HepG2 (cell line): Measurements from ENCODE around the gene RPL36AL. TPM values are rescaled to one million over a fixed set of nuclear protein-coding genes. Genes with fewer than 3 reads are reported as not detected.

Experiments used
- FOXM1 ChIP-seq: sonication (generic); formaldehyde crosslinking; IDR thresholded peaks from 2 replicates; pipeline ENCODE4 v1.5.0; 2020; ENCODE audit warnings: missing genetic modification reagents
- GPN1 ChIP-seq: sonication (generic); formaldehyde crosslinking; IDR thresholded peaks from 2 replicates; pipeline ENCODE4 v1.5.1; 2020; ENCODE audit warnings: missing genetic modification reagents, borderline replicate concordance
- ISL2 ChIP-seq: sonication (generic); formaldehyde crosslinking; IDR thresholded peaks from 2 replicates; pipeline ENCODE4 v1.5.0; 2020; ENCODE audit warnings: missing genetic modification reagents
- LBX2 ChIP-seq: sonication (generic); formaldehyde crosslinking; IDR thresholded peaks from 2 replicates; pipeline ENCODE4 v1.5.0; 2020; ENCODE audit warnings: missing genetic modification reagents, mild to moderate bottlenecking, borderline replicate concordance
- THYN1 ChIP-seq: sonication (generic); formaldehyde crosslinking; IDR thresholded peaks from 2 replicates; pipeline ENCODE4 v1.8.1; 2023; ENCODE audit warnings: low read depth, mild to moderate bottlenecking, moderate library complexity, missing genetic modification reagents, borderline replicate concordance
- TRIM22 ChIP-seq: fragments of 450-650 bp; IDR thresholded peaks from 2 replicates; pipeline ENCODE4 v1.6.1; 2017
- ZBTB38 ChIP-seq: sonication (generic); formaldehyde crosslinking; IDR thresholded peaks from 2 replicates; pipeline ENCODE4 v1.5.1; 2020; ENCODE audit warnings: mild to moderate bottlenecking, missing genetic modification reagents
- ZNF17 ChIP-seq: sonication (generic); formaldehyde crosslinking; IDR thresholded peaks from 2 replicates; pipeline ENCODE4 v1.5.0; 2020; ENCODE audit warnings: mild to moderate bottlenecking, missing genetic modification reagents
- ZNF550 ChIP-seq: sonication (generic); formaldehyde crosslinking; IDR thresholded peaks from 2 replicates; pipeline ENCODE4 v1.4.0; 2020; ENCODE audit warnings: mild to moderate bottlenecking, missing genetic modification reagents, borderline replicate concordance
- ZNF644 ChIP-seq: IDR thresholded peaks from 2 replicates; pipeline ENCODE4 v1.6.1; 2016; ENCODE audit warnings: low read depth
- ZNF674 ChIP-seq: sonication (generic); formaldehyde crosslinking; IDR thresholded peaks from 2 replicates; pipeline ENCODE4 v1.5.0; 2020; ENCODE audit warnings: low read depth, mild to moderate bottlenecking, missing genetic modification reagents
- ZNF891 ChIP-seq: sonication (generic); formaldehyde crosslinking; IDR thresholded peaks from 2 replicates; pipeline ENCODE4 v1.5.0; 2020; ENCODE audit warnings: mild to moderate bottlenecking, missing genetic modification reagents
- polyA plus RNA-seq, 8 experiments: library from polyadenylated mRNA; depleted of rRNA in 3 of 8; stranded (reverse) in 7 of 8; unstranded in 1 of 8; fragments of >200 nt; fragmentation: Illumina TruSeq in 4 of 8; extraction: Trizol in 4 of 8; gene quantifications; 2 replicates each; pipeline versions ENCODE4 v1.2.1 to v1.2.3, GENCODE V29; 2011 to 2016; ENCODE audit warnings: low read depth in 4 of 8, missing spikeins in 1 of 8, mixed read lengths in 1 of 8; ENCODE audit not compliant: insufficient read depth in 1 of 8
- total RNA-seq, 5 experiments: library from RNA; depleted of rRNA; stranded (reverse); fragments of >200 nt; fragmentation: Illumina TruSeq; extraction: Trizol; gene quantifications; 2 replicates each; pipeline ENCODE4 v1.2.3, GENCODE V29; 2016; ENCODE audit warnings: low read depth in 1 of 5
- TF ChIP-seq, protein P1 (sequence below): sonication (generic); formaldehyde crosslinking; IDR thresholded peaks from 2 replicates; pipeline ENCODE4 v1.4.0; 2020; ENCODE audit warnings: missing genetic modification reagents, mild to moderate bottlenecking, borderline replicate concordance
- TF ChIP-seq, protein P2 (sequence below): sonication (generic); formaldehyde crosslinking; IDR thresholded peaks from 2 replicates; pipeline ENCODE4 v1.4.0; 2020; ENCODE audit warnings: mild to moderate bottlenecking, missing genetic modification reagents
- TF ChIP-seq, protein P3 (sequence below): sonication (generic); formaldehyde crosslinking; IDR thresholded peaks from 2 replicates; pipeline ENCODE4 v1.4.0; 2020; ENCODE audit warnings: missing genetic modification reagents, borderline replicate concordance

Gene RPL36AL
- total and polyA plus RNA-seq, 2 of the 13 experiments (the other 11 are each of a cell fraction or from before 2014, with no cell fraction given): 90.0 to 294 TPM

DNA sequence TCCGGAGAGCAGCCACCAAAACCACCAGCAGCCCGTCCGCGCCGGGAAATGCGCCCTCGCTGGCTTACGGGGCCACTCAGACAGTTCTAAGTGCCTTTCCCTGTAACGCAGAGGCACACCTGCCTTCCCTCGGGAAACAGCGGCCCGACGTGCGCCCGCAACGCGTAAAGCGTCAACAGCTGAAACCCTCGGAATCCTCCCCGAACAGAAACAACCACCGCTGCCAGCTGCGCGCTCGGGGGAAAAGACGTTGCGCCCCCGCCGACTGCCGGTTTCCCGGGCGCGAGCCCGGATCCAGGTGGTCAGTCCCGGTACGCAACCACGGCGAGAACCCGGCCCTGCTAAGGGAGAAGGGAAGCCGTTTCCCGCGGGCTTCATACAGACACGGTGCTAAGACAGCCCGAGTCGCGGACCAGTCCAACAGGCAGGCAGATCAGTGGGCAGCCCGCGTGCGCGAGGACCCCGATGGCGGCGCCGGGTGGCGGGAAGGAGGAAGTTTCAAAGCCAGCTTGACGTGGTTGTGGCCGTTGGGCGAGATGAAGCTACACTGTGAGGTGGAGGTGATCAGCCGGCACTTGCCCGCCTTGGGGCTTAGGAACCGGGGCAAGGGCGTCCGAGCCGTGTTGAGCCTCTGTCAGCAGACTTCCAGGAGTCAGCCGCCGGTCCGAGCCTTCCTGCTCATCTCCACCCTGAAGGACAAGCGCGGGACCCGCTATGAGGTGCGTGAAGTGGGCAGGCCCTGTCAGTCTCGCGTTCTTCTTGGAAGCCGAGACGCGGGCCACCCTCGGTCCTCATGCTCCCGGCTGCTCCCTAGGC lies 21.7 kb downstream of the RPL36AL start, which contains the start of gene LRR1 (continued):
- TF ChIP-seq, protein P1, sequence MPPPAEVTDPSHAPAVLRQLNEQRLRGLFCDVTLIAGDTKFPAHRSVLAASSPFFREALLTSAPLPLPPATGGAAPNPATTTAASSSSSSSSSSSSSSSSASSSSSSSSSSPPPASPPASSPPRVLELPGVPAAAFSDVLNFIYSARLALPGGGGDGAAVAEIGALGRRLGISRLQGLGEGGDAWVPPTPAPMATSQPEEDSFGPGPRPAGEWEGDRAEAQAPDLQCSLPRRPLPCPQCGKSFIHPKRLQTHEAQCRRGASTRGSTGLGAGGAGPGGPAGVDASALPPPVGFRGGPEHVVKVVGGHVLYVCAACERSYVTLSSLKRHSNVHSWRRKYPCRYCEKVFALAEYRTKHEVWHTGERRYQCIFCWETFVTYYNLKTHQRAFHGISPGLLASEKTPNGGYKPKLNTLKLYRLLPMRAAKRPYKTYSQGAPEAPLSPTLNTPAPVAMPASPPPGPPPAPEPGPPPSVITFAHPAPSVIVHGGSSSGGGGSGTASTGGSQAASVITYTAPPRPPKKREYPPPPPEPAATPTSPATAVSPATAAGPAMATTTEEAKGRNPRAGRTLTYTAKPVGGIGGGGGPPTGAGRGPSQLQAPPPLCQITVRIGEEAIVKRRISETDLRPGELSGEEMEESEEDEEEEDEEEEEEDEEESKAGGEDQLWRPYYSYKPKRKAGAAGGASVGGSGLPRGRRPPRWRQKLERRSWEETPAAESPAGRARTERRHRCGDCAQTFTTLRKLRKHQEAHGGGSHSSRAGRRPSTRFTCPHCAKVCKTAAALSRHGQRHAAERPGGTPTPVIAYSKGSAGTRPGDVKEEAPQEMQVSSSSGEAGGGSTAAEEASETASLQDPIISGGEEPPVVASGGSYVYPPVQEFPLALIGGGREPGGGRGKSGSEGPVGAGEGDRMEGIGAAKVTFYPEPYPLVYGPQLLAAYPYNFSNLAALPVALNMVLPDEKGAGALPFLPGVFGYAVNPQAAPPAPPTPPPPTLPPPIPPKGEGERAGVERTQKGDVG (CRISPR knock-in tag): no peak
- TF ChIP-seq ZNF550 (CRISPR knock-in tag): no peak
- TF ChIP-seq ISL2 (CRISPR knock-in tag): peak; percentile 61
- TF ChIP-seq, protein P2, sequence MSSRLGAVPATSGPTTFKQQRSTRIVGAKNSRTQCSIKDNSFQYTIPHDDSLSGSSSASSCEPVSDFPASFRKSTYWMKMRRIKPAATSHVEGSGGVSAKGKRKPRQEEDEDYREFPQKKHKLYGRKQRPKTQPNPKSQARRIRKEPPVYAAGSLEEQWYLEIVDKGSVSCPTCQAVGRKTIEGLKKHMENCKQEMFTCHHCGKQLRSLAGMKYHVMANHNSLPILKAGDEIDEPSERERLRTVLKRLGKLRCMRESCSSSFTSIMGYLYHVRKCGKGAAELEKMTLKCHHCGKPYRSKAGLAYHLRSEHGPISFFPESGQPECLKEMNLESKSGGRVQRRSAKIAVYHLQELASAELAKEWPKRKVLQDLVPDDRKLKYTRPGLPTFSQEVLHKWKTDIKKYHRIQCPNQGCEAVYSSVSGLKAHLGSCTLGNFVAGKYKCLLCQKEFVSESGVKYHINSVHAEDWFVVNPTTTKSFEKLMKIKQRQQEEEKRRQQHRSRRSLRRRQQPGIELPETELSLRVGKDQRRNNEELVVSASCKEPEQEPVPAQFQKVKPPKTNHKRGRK (CRISPR knock-in tag): no peak
- TF ChIP-seq TRIM22: no peak
- no peak for TF ChIP-seq THYN1 (CRISPR knock-in tag)
- TF ChIP-seq ZBTB38 (CRISPR knock-in tag): peak; percentile 69
- peak; percentile 83; the same call in 1 of the 2 replicates for TF ChIP-seq FOXM1 (CRISPR knock-in tag)
- TF ChIP-seq LBX2: no peak
- TF ChIP-seq, protein P3, sequence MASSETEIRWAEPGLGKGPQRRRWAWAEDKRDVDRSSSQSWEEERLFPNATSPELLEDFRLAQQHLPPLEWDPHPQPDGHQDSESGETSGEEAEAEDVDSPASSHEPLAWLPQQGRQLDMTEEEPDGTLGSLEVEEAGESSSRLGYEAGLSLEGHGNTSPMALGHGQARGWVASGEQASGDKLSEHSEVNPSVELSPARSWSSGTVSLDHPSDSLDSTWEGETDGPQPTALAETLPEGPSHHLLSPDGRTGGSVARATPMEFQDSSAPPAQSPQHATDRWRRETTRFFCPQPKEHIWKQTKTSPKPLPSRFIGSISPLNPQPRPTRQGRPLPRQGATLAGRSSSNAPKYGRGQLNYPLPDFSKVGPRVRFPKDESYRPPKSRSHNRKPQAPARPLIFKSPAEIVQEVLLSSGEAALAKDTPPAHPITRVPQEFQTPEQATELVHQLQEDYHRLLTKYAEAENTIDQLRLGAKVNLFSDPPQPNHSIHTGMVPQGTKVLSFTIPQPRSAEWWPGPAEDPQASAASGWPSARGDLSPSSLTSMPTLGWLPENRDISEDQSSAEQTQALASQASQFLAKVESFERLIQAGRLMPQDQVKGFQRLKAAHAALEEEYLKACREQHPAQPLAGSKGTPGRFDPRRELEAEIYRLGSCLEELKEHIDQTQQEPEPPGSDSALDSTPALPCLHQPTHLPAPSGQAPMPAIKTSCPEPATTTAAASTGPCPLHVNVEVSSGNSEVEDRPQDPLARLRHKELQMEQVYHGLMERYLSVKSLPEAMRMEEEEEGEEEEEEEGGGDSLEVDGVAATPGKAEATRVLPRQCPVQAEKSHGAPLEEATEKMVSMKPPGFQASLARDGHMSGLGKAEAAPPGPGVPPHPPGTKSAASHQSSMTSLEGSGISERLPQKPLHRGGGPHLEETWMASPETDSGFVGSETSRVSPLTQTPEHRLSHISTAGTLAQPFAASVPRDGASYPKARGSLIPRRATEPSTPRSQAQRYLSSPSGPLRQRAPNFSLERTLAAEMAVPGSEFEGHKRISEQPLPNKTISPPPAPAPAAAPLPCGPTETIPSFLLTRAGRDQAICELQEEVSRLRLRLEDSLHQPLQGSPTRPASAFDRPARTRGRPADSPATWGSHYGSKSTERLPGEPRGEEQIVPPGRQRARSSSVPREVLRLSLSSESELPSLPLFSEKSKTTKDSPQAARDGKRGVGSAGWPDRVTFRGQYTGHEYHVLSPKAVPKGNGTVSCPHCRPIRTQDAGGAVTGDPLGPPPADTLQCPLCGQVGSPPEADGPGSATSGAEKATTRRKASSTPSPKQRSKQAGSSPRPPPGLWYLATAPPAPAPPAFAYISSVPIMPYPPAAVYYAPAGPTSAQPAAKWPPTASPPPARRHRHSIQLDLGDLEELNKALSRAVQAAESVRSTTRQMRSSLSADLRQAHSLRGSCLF (CRISPR knock-in tag): 0 out of 2 replicates have a peak, but pooled peaks have one; percentile 63
- TF ChIP-seq ZNF17 (CRISPR knock-in tag): no peak
- TF ChIP-seq ZNF674: no peak
- no peak for TF ChIP-seq GPN1 (CRISPR knock-in tag)
- peak; percentile 61; the same call in 1 of the 2 replicates for TF ChIP-seq ZNF891 (CRISPR knock-in tag)
- no peak for TF ChIP-seq ZNF644 (CRISPR knock-in tag)
